SK-N-SH (cell line): ENCODE measurements around the gene SLC39A7. TPM values are rescaled to one million over a fixed set of nuclear protein-coding genes. Genes with fewer than 3 reads are reported as not detected.

Experiments
- CTCF ChIA-PET: fragments of 300-600, 350-600 bp; formaldehyde crosslinking; extraction: SDS; loops from one replicate; lab custom pipeline; 2021; lab: Yijun Ruan, JAX
- POLR2A ChIA-PET: fragments of 350-600 bp; sonication (Branson Sonifier 250); formaldehyde crosslinking; extraction: SDS; loops from one replicate; lab custom pipeline; 2020; ENCODE audit warnings: antibody characterized with exemption, inconsistent platforms; lab: Yijun Ruan, JAX
- DNase-seq: peaks from one replicate; pipeline ENCODE4 v3.0.0; 2012
- H2AFZ ChIP-seq: fragments of 200-600 bp; sonication (generic); 2 replicates; pipeline ENCODE4 v1.8.1; 2016; ENCODE audit warnings: antibody characterized with exemption, mild to moderate bottlenecking, low read depth
- H3F3A ChIP-seq: fragments of 200-600 bp; sonication (generic); replicated peaks from 2 replicates; pipeline ENCODE3; 2016; ENCODE audit warnings: antibody characterized with exemption, mild to moderate bottlenecking; ENCODE audit not compliant: insufficient read depth
- H3K27ac ChIP-seq, 2 experiments: fragments of 200-500 bp in 1 of 2; fragments of 200-600 bp in 1 of 2; sonication (Bioruptor generic) in 1 of 2; sonication (generic), shearing (Covaris generic) in 1 of 2; 2 replicates each; pipeline versions ENCODE4 v1.5.1 to v1.6.1; 2014 to 2016; ENCODE audit warnings: low read depth in 2 of 2, inconsistent platforms in 1 of 2, low read length in 1 of 2, mild to moderate bottlenecking in 1 of 2, mixed read lengths in 1 of 2
- H3K27me3 ChIP-seq: fragments of 200-600 bp; sonication (generic), shearing (Covaris generic); 2 replicates; pipeline ENCODE4 v1.6.1; 2016; ENCODE audit warnings: mixed run types; ENCODE audit not compliant: insufficient read depth
- H3K36me3 ChIP-seq, 2 experiments: fragments of 200-500 bp in 1 of 2; fragments of 200-600 bp in 1 of 2; sonication (Bioruptor generic) in 1 of 2; sonication (generic) in 1 of 2; replicated peaks in 1 of 2; 2 replicates each; pipeline versions ENCODE3 to v1.5.1; 2014 to 2016; ENCODE audit warnings: low read length in 1 of 2, mild to moderate bottlenecking in 1 of 2; ENCODE audit not compliant: insufficient read depth in 2 of 2, control insufficient read depth in 1 of 2
- H3K4me1 ChIP-seq, 2 experiments: fragments of 200-500 bp in 1 of 2; fragments of 200-600 bp in 1 of 2; sonication (Bioruptor generic) in 1 of 2; sonication (generic), shearing (Covaris generic) in 1 of 2; 2 replicates each; pipeline versions ENCODE4 v1.5.1 to v1.6.1; 2014 to 2016; ENCODE audit warnings: low read depth in 1 of 2, low read length in 1 of 2, mixed run types in 1 of 2; ENCODE audit not compliant: insufficient read depth in 2 of 2, control insufficient read depth in 1 of 2
- H3K4me2 ChIP-seq: fragments of 200-600 bp; sonication (generic), shearing (Covaris generic); 2 replicates; pipeline ENCODE4 v1.6.1; 2017; ENCODE audit warnings: mixed run types
- H3K4me3 ChIP-seq, 2 experiments: fragments of 200-500 bp in 1 of 2; fragments of 200-600 bp in 1 of 2; sonication (Bioruptor generic) in 1 of 2; sonication (generic), shearing (Covaris generic) in 1 of 2; 2 replicates each; pipeline versions ENCODE4 v1.5.1 to v1.8.1; 2014 to 2016; ENCODE audit warnings: low read depth in 2 of 2, inconsistent platforms in 1 of 2, low read length in 1 of 2, mild to moderate bottlenecking in 1 of 2, mixed read lengths in 1 of 2, moderate library complexity in 1 of 2
- H3K79me2 ChIP-seq: fragments of 200-600 bp; sonication (generic); 2 replicates; pipeline ENCODE4 v1.8.1; 2017; ENCODE audit warnings: mild to moderate bottlenecking; ENCODE audit not compliant: insufficient read depth
- H3K9ac ChIP-seq: fragments of 200-600 bp; sonication (generic); 2 replicates; pipeline ENCODE4 v1.6.1; 2017; ENCODE audit warnings: mixed run types
- H3K9me2 ChIP-seq: fragments of 200-600 bp; sonication (generic); 2 replicates; pipeline ENCODE4 v1.6.1; 2017; ENCODE audit warnings: mixed run types
- H3K9me3 ChIP-seq: fragments of 200-600 bp; sonication (generic); 2 replicates; pipeline ENCODE4 v1.6.1; 2017; ENCODE audit warnings: mixed run types, mild to moderate bottlenecking, moderate library complexity
- H4K20me1 ChIP-seq: fragments of 200-600 bp; sonication (generic); 2 replicates; pipeline ENCODE4 v1.6.1; 2017; ENCODE audit warnings: mild to moderate bottlenecking, mixed run types; ENCODE audit not compliant: insufficient read depth
- CHD2 ChIP-seq: fragments of 150-350 bp; IDR thresholded peaks from 2 replicates; pipeline ENCODE4 v1.6.1; 2018; ENCODE audit warnings: low read length; ENCODE audit not compliant: partially characterized antibody
- CTCF ChIP-seq: fragments of 200-600 bp; sonication (generic); IDR thresholded peaks from 2 replicates; pipeline ENCODE4 v1.6.1; 2017; ENCODE audit warnings: antibody characterized with exemption, mild to moderate bottlenecking, moderate library complexity
- ELF1 ChIP-seq: IDR thresholded peaks from 2 replicates; pipeline ENCODE4 v1.4.0; 2012
- FOSL2 ChIP-seq: IDR thresholded peaks from 2 replicates; pipeline ENCODE4 v1.4.0; 2012; ENCODE audit warnings: low read depth, mild to moderate bottlenecking, moderate library complexity, borderline replicate concordance
- FOXJ3 ChIP-seq: sonication (generic); formaldehyde crosslinking; IDR thresholded peaks from 2 replicates; pipeline ENCODE4 v1.5.1; 2020; ENCODE audit warnings: mild to moderate bottlenecking, missing genetic modification reagents
- FOXM1 ChIP-seq: IDR thresholded peaks from 2 replicates; pipeline ENCODE4 v1.4.0; 2012; ENCODE audit warnings: low read depth, mild to moderate bottlenecking
- MAX ChIP-seq: IDR thresholded peaks from 2 replicates; pipeline ENCODE4 v1.4.0; 2012; ENCODE audit warnings: low read depth
- MEF2A ChIP-seq: IDR thresholded peaks from 2 replicates; pipeline ENCODE4 v1.4.0; 2012; ENCODE audit warnings: low read depth, borderline replicate concordance
- MXI1 ChIP-seq: IDR thresholded peaks from 2 replicates; pipeline ENCODE4 v1.6.1; 2012; ENCODE audit warnings: mild to moderate bottlenecking, low read depth, low read length, improper control_type of control experiment
- PBX3 ChIP-seq: IDR thresholded peaks from 2 replicates; pipeline ENCODE4; 2012
- REST ChIP-seq: IDR thresholded peaks from 2 replicates; pipeline ENCODE4 v1.6.1; 2012; ENCODE audit warnings: mild to moderate bottlenecking, low read depth, low read length, moderate library complexity
- USF1 ChIP-seq: IDR thresholded peaks from 2 replicates; pipeline ENCODE4 v1.4.0; 2012; ENCODE audit warnings: low read depth, borderline replicate concordance
- ZBTB33 ChIP-seq: IDR thresholded peaks from 2 replicates; pipeline ENCODE4 v1.4.0; 2012; ENCODE audit warnings: low read depth, borderline replicate concordance
- WGBS: methylation state at CpG from one replicate; pipeline ENCODE4 v1.1.6; 2017; ENCODE audit warnings: low lambda C conversion rate; 5-methylcytosine and 5-hydroxymethylcytosine counted together
- polyA plus RNA-seq, 3 experiments: library from polyadenylated mRNA; depleted of rRNA; stranded (reverse); fragments of >200 nt; gene quantifications; 2 replicates each; pipeline ENCODE4 v1.2.3, GENCODE V29; 2012

The SLC39A7 gene
- polyA plus RNA-seq, 1 of the 3 experiments (the other 2 are of a cell fraction): 129 TPM

GRCh38 chr6:33171016-33171879 is 29.4 kb upstream of the SLC39A7 start:
- WGBS: 47% methylated on average over 2 of the region's 11 CpGs
- POLR2A ChIA-PET: no interaction called here
- Histone ChIP-seq H3K9me2 (no peaks in the 10 kb centered on the region), H3K79me2 (no peaks in the 10 kb centered on the region), H3K27me3 (no peaks in the 10 kb centered on the region), H3K36me3 (no peaks in the 10 kb centered on the region), H3K9me3 (no peaks in the 10 kb centered on the region), H3K27ac (no peak overlapping the region), H3K9ac (no peak overlapping the region), H4K20me1 (no peaks in the 10 kb centered on the region), H3K4me2 (no peak overlapping the region), H2AFZ (no peak overlapping the region), H3F3A (no peaks in the 10 kb centered on the region), H3K4me1 (no peaks in the 10 kb centered on the region), H3K4me3 (no peak overlapping the region)
- TF ChIP-seq MAX (no peak), ZBTB33 (no peak), FOXM1 (no peak), REST (no peak), MEF2A (no peak), MXI1 (no peak), USF1 (no peak), CTCF (no peak), FOXJ3 (CRISPR knock-in tag) (no peak), PBX3 (no peak), CHD2 (no peak), ELF1 (no peak), FOSL2 (no peak)
- no peak for DNase-seq
- CTCF ChIA-PET: interaction anchor here (1.0 to 4.6 kb wide), 5 partner anchors 8 to 47 kb away, joined by 3 to 34 read pairs (median 4); no protein-coding TSS in a partner anchor
